Panc1 (cell line): ENCODE measurements around the gene CHST13. TPM values are rescaled to one million over a fixed set of nuclear protein-coding genes. Genes with fewer than 3 reads are reported as not detected.

Source experiments
- ATAC-seq: fragments of 200-7000 bp; cut with Tn5 transposase; 2 replicates; pipeline ENCODE4 v1.9.1; 2020; ENCODE audit warnings: mild to moderate bottlenecking, moderate library complexity
- BruUV-seq: library from RNA; stranded (reverse); fragments of 400-500 nt; replicated peaks from 2 replicates; lab custom pipeline; 2021; lab: Mats Ljungman, UMichigan
- CTCF ChIA-PET: fragments of 300-600 bp; sonication (Branson Sonifier 250); formaldehyde crosslinking; loops from one replicate; lab custom pipeline; 2022; ENCODE audit warnings: antibody characterized with exemption; lab: Charles Lee
- POLR2A ChIA-PET: fragments of 300-600 bp; sonication (Branson Sonifier 250); formaldehyde crosslinking; loops from one replicate; lab custom pipeline; 2022; ENCODE audit warnings: antibody characterized with exemption; lab: Charles Lee
- DNase-seq: peaks from one replicate; pipeline ENCODE4 v3.0.0-alpha.2; 2010; ENCODE audit warnings: low read depth, low spot score
- H3K27ac ChIP-seq: 2 replicates; pipeline ENCODE4 v1.5.1; 2011; ENCODE audit warnings: mild to moderate bottlenecking, low read length, inconsistent platforms
- H3K27me3 ChIP-seq: fragments of 200-500 bp; sonication (Bioruptor generic); 2 replicates; pipeline ENCODE4 v1.6.0; 2014; ENCODE audit warnings: low read length, inconsistent platforms; ENCODE audit not compliant: control insufficient read depth, insufficient read depth
- H3K36me3 ChIP-seq: fragments of 200-500 bp; sonication (Bioruptor generic); 2 replicates; pipeline ENCODE4 v1.5.1; 2014; ENCODE audit warnings: inconsistent platforms, mild to moderate bottlenecking, low read length, moderate library complexity; ENCODE audit not compliant: control insufficient read depth, insufficient read depth
- H3K4me1 ChIP-seq: 2 replicates; pipeline ENCODE4 v1.5.1; 2011; ENCODE audit warnings: inconsistent platforms, mild to moderate bottlenecking, low read length, moderate library complexity; ENCODE audit not compliant: control insufficient read depth, insufficient read depth
- H3K4me3 ChIP-seq, 2 experiments: 2 replicates each; pipeline ENCODE4 v1.5.1; 2011 to 2012; ENCODE audit warnings: low read depth in 2 of 2, low read length in 2 of 2, mild to moderate bottlenecking in 2 of 2, inconsistent platforms in 1 of 2, moderate library complexity in 1 of 2
- H3K9me3 ChIP-seq: fragments of 200-500 bp; sonication (Bioruptor generic); 2 replicates; pipeline ENCODE4 v1.5.1; 2014; ENCODE audit warnings: low read depth, mild to moderate bottlenecking, inconsistent platforms, low read length, moderate library complexity; ENCODE audit not compliant: control insufficient read depth, insufficient read depth
- CTCF ChIP-seq: fragments of 450-650 bp; IDR thresholded peaks from 2 replicates; pipeline ENCODE4 v1.5.1; 2017; ENCODE audit warnings: mild to moderate bottlenecking
- POLR2AphosphoS5 ChIP-seq: IDR thresholded peaks from 2 replicates; pipeline ENCODE4 v1.6.1; 2012; ENCODE audit warnings: mild to moderate bottlenecking, low read depth, low read length, moderate library complexity
- REST ChIP-seq, 2 experiments: IDR thresholded peaks; 2 replicates each; pipeline ENCODE4 v1.6.1; 2011 to 2012; ENCODE audit warnings: low read depth in 2 of 2, control low read depth in 1 of 2, low read length in 1 of 2, mild to moderate bottlenecking in 1 of 2, moderate library complexity in 1 of 2; ENCODE audit not compliant: insufficient read depth in 1 of 2
- SIN3A ChIP-seq: IDR thresholded peaks from 2 replicates; pipeline ENCODE4 v1.6.1; 2012; ENCODE audit warnings: low read depth, mild to moderate bottlenecking, low read length, moderate library complexity, borderline replicate concordance; ENCODE audit not compliant: insufficient read depth
- TCF7L2 ChIP-seq: IDR thresholded peaks from 2 replicates; pipeline ENCODE4 v1.6.1; 2011; ENCODE audit warnings: mild to moderate bottlenecking, low read depth, low read length, inconsistent platforms
- in situ Hi-C: cut with HindIII; loops from 2 replicates; pipeline ENCODE4 v1.10.0; 2016; ENCODE audit warnings: low sequenced_read_pairs, low pct_unique_long_range_greater_than_20kb
- intact Hi-C: fragments of 100-400 bp; cut with micrococcal nuclease; formaldehyde crosslinking; loops from one replicate; pipeline ENCODE4 v1.10.0; 2022; ENCODE audit not compliant: unreplicated experiment
- total RNA-seq: library from RNA; stranded (reverse); gene quantifications from one replicate; pipeline ENCODE4 v1.2.1, GENCODE V29; 2021; ENCODE audit not compliant: unreplicated experiment

The CHST13 gene
- total RNA-seq, 1 experiment from 2014 or later: 0.64 TPM

GRCh38 chr3:126527455-126528211 is 3.7 kb downstream of the CHST13 start:
- intact Hi-C loops: loop anchor here (10.0 kb wide), 1 partner anchor 137 kb away; no protein-coding TSS in a partner anchor

GRCh38 chr3:126528419-126528799 is 4.5 kb downstream of the CHST13 start:
- in situ Hi-C loops: no loop called here
- intact Hi-C loops: loop anchor here (10.0 kb wide), 1 partner anchor 136 kb away; no protein-coding TSS in a partner anchor
- no peak for ATAC-seq
- Histone ChIP-seq H3K4me3 (no peak overlapping the region), H3K27me3 (peaks cover 19% of the 10 kb centered on the region), H3K36me3 (no peaks in the 10 kb centered on the region), H3K27ac (no peak overlapping the region), H3K4me1 (peaks cover 4% of the 10 kb centered on the region; the same call in 1 of the 2 replicates), H3K9me3 (no peaks in the 10 kb centered on the region)
- POLR2A ChIA-PET: no interaction called here
- no peak for DNase-seq
- CTCF ChIA-PET: no interaction called here
- no TSS peak for BruUV-seq
- TF ChIP-seq CTCF: no peak
- TF ChIP-seq POLR2AphosphoS5: no peak
- TF ChIP-seq TCF7L2: no peak
- TF ChIP-seq SIN3A: no peak

More at GRCh38 chr3:126527455-126528211, 3.7 kb downstream of the CHST13 start:
- ATAC-seq (no peak), DNase-seq (no peak)
- Histone ChIP-seq H3K27ac (no peak overlapping the region), H3K27me3 (peaks cover 16% of the 10 kb centered on the region), H3K36me3 (no peaks in the 10 kb centered on the region), H3K4me3 (no peak overlapping the region), H3K9me3 (no peaks in the 10 kb centered on the region), H3K4me1 (peaks cover 4% of the 10 kb centered on the region; the same call in 1 of the 2 replicates)
- BruUV-seq: no TSS peak
- POLR2A ChIA-PET: interaction anchor here (0.6 kb wide), 1 partner anchor 9 kb away, joined by 3 read pairs; no protein-coding TSS in a partner anchor
- no peak for TF ChIP-seq CTCF
- no peak for TF ChIP-seq TCF7L2
- no peak for TF ChIP-seq POLR2AphosphoS5
- TF ChIP-seq REST (IDR thresholded peaks at IDR 0.05; ENCODE audit: insufficient read depth in 1 of 2, low read depth in 2 of 2, low read length in 1 of 2): no peak
- no peak for TF ChIP-seq SIN3A
- CTCF ChIA-PET: no interaction called here
- in situ Hi-C loops: no loop called here
